ENCODE results near the gene RBBP8NL.

DNA sequence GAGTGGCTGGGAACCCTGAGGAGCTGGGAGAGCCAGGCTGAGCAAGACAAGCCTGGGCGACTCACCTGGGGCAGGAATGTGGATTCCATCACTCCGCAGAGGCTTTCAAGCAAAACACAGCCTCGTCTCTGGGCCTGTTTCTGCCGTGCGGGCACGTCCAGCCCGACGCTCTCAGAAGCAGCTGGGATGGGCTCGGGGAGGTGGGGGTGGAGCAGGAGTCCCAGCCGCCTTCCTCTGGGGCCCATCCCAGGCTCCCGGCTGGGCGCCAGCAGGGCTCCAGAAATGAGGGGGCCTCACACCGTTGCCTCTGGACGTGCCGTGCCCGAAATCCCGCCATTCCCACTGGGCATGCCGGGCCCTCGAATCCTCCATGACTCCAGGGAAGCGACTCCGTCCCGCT, 49.1 kb downstream of the RBBP8NL start:
- TF ChIP-seq CEBPB (IDR thresholded peaks at IDR 0.05) (no peak), EP300 (IDR thresholded peaks at IDR 0.05; ENCODE audit: borderline replicate concordance) (peak; percentile 86), RAD21 (IDR thresholded peaks at IDR 0.05; ENCODE audit: low read depth) (no peak), NFIC (IDR thresholded peaks at IDR 0.05) (no peak; the same call in 1 of the 2 replicates), FOXM1 (IDR thresholded peaks at IDR 0.05; ENCODE audit: borderline replicate concordance, low read depth) (no peak), CREB1 (IDR thresholded peaks at IDR 0.05; ENCODE audit: low read depth) (no peak), TAF1 (IDR thresholded peaks at IDR 0.05; ENCODE audit: low read depth) (peak; percentile 32; the same call in 1 of the 2 replicates)
- TF ChIP-seq, protein P1, sequence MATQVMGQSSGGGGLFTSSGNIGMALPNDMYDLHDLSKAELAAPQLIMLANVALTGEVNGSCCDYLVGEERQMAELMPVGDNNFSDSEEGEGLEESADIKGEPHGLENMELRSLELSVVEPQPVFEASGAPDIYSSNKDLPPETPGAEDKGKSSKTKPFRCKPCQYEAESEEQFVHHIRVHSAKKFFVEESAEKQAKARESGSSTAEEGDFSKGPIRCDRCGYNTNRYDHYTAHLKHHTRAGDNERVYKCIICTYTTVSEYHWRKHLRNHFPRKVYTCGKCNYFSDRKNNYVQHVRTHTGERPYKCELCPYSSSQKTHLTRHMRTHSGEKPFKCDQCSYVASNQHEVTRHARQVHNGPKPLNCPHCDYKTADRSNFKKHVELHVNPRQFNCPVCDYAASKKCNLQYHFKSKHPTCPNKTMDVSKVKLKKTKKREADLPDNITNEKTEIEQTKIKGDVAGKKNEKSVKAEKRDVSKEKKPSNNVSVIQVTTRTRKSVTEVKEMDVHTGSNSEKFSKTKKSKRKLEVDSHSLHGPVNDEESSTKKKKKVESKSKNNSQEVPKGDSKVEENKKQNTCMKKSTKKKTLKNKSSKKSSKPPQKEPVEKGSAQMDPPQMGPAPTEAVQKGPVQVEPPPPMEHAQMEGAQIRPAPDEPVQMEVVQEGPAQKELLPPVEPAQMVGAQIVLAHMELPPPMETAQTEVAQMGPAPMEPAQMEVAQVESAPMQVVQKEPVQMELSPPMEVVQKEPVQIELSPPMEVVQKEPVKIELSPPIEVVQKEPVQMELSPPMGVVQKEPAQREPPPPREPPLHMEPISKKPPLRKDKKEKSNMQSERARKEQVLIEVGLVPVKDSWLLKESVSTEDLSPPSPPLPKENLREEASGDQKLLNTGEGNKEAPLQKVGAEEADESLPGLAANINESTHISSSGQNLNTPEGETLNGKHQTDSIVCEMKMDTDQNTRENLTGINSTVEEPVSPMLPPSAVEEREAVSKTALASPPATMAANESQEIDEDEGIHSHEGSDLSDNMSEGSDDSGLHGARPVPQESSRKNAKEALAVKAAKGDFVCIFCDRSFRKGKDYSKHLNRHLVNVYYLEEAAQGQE (IDR thresholded peaks at IDR 0.05; ENCODE audit: low read depth), result no peak
- TF ChIP-seq, protein P2, sequence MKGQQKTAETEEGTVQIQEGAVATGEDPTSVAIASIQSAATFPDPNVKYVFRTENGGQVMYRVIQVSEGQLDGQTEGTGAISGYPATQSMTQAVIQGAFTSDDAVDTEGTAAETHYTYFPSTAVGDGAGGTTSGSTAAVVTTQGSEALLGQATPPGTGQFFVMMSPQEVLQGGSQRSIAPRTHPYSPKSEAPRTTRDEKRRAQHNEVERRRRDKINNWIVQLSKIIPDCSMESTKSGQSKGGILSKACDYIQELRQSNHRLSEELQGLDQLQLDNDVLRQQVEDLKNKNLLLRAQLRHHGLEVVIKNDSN (IDR thresholded peaks at IDR 0.05), result no peak

Measured in Ishikawa (cell line).